ENCODE results near the gene FAM180B.

Gene FAM180B

DNA sequence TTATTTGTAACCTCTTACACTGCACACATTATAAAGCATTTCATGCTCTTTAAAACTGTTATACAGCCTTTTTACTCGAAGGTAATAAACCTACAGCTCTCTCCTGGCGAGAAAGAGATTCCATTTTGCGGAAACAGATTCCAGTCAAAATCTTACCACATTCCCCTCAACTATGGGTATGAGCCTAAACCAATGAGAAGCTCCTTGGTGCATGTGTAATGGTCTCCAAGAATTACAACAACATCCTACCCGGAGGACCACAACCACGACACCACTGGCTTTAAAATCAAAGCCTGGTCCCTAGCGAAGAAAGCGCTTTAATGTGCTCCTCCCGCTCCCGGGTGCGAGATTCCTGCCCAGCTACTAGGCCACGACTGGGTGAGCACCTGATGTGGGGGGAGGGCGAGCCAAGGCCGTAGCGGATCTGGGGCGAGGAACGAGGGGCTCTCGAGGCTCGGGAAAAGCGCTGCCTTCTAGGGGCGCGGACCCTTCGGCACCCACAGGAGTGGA lies 34.4 kb upstream of the FAM180B start:
- ChIA-PET POLR2A (interaction anchor here (1.1 to 2.1 kb wide), 6 partner anchors 12 to 54 kb away, joined by 3 to 14 read pairs (median 4); partner anchors contain the start of gene PTPMT1), CTCF (interaction anchor here (0.6 to 2.6 kb wide), 11 partner anchors 12 to 684 kb away, joined by 3 to 11 read pairs (median 4); partner anchors contain the start of gene PTPMT1)
- Histone ChIP-seq H3K27ac (ENCODE audit: extremely low read depth, low read depth, low read length) (peak overlapping the region; percentile 79), H3K36me3 (ENCODE audit: control insufficient read depth in 2 of 2, insufficient read depth in 1 of 2, low read length in 2 of 2) (peaks cover 0 to 18% of the 10 kb centered on the region in 2 experiments; a peak in 2 of 3 replicates), H3K9me3 (ENCODE audit: control insufficient read depth, insufficient read depth, low read depth, low read length) (no peaks in the 10 kb centered on the region), H3K4me3 (ENCODE audit: low read depth, low read length) (peak overlapping the region; percentile 99), H3K4me1 (ENCODE audit: control insufficient read depth, insufficient read depth, low read length) (no peaks in the 10 kb centered on the region)
- TF ChIP-seq PBX3 (CRISPR knock-in tag; IDR thresholded peaks at IDR 0.05) (no peak), ZBTB48 (tag by site-specific recombination; IDR thresholded peaks at IDR 0.05) (peak; percentile 45; the same call in 1 of the 2 replicates), ZNF121 (tag by site-specific recombination; IDR thresholded peaks at IDR 0.05) (no peak), ZNF501 (tag by site-specific recombination; IDR thresholded peaks at IDR 0.05) (no peak), ZEB2 (tag by site-specific recombination; IDR thresholded peaks at IDR 0.05) (peak; percentile 47; the same call in 1 of the 2 replicates)

- ChIA-PET POLR2A (interaction anchor here (0.6 to 2.1 kb wide), 10 partner anchors 11 to 55 kb away, joined by 3 to 14 read pairs (median 3); partner anchors contain the start of gene PTPMT1), CTCF (interaction anchor here (0.5 to 2.6 kb wide), 27 partner anchors 8 to 743 kb away, joined by 3 to 16 read pairs (median 4); partner anchors contain the start of genes KBTBD4, NDUFS3 and PTPMT1)
- H3K4me3 ChIP-seq (ENCODE audit: low read depth, low read length) = peak within 1 kb of the TSS; percentile 99
- H3K4me1 ChIP-seq (ENCODE audit: control insufficient read depth, insufficient read depth, low read length) = no peaks in the 10 kb centered on the region
- H3K9me3 ChIP-seq (ENCODE audit: control insufficient read depth, insufficient read depth, low read depth, low read length) = no peaks in the 10 kb centered on the region
- H3K27ac ChIP-seq (ENCODE audit: extremely low read depth, low read depth, low read length) = peak within 1 kb of the TSS; percentile 79
- peaks cover 0 to 18% of the 10 kb centered on the region in 2 experiments; a peak in 2 of 3 replicates for H3K36me3 ChIP-seq (ENCODE audit: control insufficient read depth in 2 of 2, insufficient read depth in 1 of 2, low read length in 2 of 2)
- peak; percentile 65 for TF ChIP-seq SP2 (tag by site-specific recombination; IDR thresholded peaks at IDR 0.05)
- TF ChIP-seq PBX3 (CRISPR knock-in tag; IDR thresholded peaks at IDR 0.05) = peak; percentile 74; the same call in 1 of the 2 replicates
- TF ChIP-seq KLF1 (tag by site-specific recombination; IDR thresholded peaks at IDR 0.05) = 0 out of 2 replicates have a peak, but pooled peaks have one; percentile 18
- TF ChIP-seq, protein P1, sequence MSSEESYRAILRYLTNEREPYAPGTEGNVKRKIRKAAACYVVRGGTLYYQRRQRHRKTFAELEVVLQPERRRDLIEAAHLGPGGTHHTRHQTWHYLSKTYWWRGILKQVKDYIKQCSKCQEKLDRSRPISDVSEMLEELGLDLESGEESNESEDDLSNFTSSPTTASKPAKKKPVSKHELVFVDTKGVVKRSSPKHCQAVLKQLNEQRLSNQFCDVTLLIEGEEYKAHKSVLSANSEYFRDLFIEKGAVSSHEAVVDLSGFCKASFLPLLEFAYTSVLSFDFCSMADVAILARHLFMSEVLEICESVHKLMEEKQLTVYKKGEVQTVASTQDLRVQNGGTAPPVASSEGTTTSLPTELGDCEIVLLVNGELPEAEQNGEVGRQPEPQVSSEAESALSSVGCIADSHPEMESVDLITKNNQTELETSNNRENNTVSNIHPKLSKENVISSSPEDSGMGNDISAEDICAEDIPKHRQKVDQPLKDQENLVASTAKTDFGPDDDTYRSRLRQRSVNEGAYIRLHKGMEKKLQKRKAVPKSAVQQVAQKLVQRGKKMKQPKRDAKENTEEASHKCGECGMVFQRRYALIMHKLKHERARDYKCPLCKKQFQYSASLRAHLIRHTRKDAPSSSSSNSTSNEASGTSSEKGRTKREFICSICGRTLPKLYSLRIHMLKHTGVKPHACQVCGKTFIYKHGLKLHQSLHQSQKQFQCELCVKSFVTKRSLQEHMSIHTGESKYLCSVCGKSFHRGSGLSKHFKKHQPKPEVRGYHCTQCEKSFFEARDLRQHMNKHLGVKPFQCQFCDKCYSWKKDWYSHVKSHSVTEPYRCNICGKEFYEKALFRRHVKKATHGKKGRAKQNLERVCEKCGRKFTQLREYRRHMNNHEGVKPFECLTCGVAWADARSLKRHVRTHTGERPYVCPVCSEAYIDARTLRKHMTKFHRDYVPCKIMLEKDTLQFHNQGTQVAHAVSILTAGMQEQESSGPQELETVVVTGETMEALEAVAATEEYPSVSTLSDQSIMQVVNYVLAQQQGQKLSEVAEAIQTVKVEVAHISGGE (tag by site-specific recombination; conservative IDR thresholded peaks at IDR 0.05; ENCODE audit: low read depth) = peak; percentile 77
- peak; percentile 83 for TF ChIP-seq ZNF660 (tag by site-specific recombination; IDR thresholded peaks at IDR 0.05)
- peak; percentile 44; the same call in 1 of the 2 replicates for TF ChIP-seq ZBTB8A (tag by site-specific recombination; IDR thresholded peaks at IDR 0.05)
- TF ChIP-seq KLF9 (tag by site-specific recombination; IDR thresholded peaks at IDR 0.05; ENCODE audit: low read depth) = peak; percentile 48; the same call in 1 of the 2 replicates
- no peak for TF ChIP-seq ZNF362 (tag by site-specific recombination; IDR thresholded peaks at IDR 0.05)
- TF ChIP-seq, protein P2, sequence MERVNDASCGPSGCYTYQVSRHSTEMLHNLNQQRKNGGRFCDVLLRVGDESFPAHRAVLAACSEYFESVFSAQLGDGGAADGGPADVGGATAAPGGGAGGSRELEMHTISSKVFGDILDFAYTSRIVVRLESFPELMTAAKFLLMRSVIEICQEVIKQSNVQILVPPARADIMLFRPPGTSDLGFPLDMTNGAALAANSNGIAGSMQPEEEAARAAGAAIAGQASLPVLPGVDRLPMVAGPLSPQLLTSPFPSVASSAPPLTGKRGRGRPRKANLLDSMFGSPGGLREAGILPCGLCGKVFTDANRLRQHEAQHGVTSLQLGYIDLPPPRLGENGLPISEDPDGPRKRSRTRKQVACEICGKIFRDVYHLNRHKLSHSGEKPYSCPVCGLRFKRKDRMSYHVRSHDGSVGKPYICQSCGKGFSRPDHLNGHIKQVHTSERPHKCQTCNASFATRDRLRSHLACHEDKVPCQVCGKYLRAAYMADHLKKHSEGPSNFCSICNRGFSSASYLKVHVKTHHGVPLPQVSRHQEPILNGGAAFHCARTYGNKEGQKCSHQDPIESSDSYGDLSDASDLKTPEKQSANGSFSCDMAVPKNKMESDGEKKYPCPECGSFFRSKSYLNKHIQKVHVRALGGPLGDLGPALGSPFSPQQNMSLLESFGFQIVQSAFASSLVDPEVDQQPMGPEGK (tag by site-specific recombination; IDR thresholded peaks at IDR 0.05) = peak; percentile 26; the same call in 1 of the 2 replicates
- TF ChIP-seq ZNF10 (tag by site-specific recombination; IDR thresholded peaks at IDR 0.05) = no peak; the same call in 1 of the 2 replicates
- peak; percentile 20; the same call in 1 of the 2 replicates for TF ChIP-seq BCL11B (tag by site-specific recombination; IDR thresholded peaks at IDR 0.05; ENCODE audit: low read depth)
- peak; percentile 67; the same call in 1 of the 2 replicates for TF ChIP-seq ZNF335 (tag by site-specific recombination; conservative IDR thresholded peaks at IDR 0.05)
- TF ChIP-seq IKZF3 (tag by site-specific recombination; IDR thresholded peaks at IDR 0.05) = peak; percentile 24; the same call in 1 of the 2 replicates
- TF ChIP-seq ZNF501 (tag by site-specific recombination; IDR thresholded peaks at IDR 0.05) = peak; percentile 72; the same call in 1 of the 2 replicates
- TF ChIP-seq, protein P3, sequence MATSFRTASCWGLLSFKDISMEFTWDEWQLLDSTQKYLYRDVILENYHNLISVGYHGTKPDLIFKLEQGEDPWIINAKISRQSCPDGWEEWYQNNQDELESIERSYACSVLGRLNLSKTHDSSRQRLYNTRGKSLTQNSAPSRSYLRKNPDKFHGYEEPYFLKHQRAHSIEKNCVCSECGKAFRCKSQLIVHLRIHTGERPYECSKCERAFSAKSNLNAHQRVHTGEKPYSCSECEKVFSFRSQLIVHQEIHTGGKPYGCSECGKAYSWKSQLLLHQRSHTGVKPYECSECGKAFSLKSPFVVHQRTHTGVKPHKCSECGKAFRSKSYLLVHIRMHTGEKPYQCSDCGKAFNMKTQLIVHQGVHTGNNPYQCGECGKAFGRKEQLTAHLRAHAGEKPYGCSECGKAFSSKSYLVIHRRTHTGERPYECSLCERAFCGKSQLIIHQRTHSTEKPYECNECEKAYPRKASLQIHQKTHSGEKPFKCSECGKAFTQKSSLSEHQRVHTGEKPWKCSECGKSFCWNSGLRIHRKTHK (tag by site-specific recombination; IDR thresholded peaks at IDR 0.05) = no peak
- TF ChIP-seq SP3 (tag by site-specific recombination; IDR thresholded peaks at IDR 0.05) = peak; percentile 60
These were observed 33.7 kb upstream of the FAM180B start, which contains the start of gene CELF1 for GRCh38 chr11:47552566-47553405. CELF1 (minus strand) TSS chr11:47553132; CDS start chr11:47499523, 53,609 bp downstream.

Data from HEK293 (cell line).